ENCODE measurements around the gene PTPRU.

DNA sequence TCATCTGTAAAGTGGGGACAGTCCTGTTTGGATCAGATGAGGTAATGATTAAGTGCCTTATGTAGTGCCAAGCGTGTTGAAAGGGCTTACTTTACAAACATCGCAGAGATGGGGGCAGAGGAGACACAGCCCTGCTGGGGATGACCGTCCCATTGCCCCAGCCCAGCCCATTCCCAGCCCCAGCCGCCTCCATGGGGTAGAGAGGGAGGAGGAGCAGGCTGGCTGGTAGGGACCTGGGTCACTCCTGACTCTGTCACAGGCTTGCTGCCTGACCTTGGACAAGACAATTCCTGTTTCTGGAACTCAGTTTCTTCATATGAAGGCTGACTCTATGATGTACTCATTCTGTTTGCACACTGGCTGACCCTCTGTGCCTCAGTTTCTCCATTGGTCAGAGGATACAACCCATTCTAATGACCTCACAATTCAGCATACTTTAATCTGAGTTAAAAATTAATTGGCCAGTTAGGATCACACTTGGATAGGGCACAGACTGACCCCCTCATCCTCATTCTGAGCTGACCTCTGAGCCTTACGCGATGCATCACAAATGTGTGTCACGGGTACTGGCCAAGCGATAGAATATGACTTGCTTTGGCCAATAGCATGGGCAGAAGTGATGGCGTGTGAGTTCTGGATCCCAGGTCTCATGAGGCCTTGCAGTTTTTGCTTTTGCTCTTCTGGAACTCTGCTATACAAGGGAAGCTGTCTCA is 91.1 kb downstream of the PTPRU start:
- no peak for TF ChIP-seq CTCF (IDR thresholded peaks at IDR 0.05)
- no peak for TF ChIP-seq POLR2A (IDR thresholded peaks at IDR 0.05)
- TF ChIP-seq POLR2AphosphoS5 (IDR thresholded peaks at IDR 0.05; ENCODE audit: insufficient read depth in 1 of 2, low read depth in 1 of 2), result no peak

All from vagina (tissue), 2 donors.